ENCODE measurements around the gene PGLYRP4.
"Not testable (repeated sequence)": the region's sequence is repeated elsewhere in the genome, so short reads cannot be mapped to it uniquely, and the experiment has no call there.

The PGLYRP4 gene

GRCh38 chr1:153336650-153337049 lies 12.0 kb downstream of the PGLYRP4 start:
- DNase-seq = no peak

- DNase-seq = no peak
These were observed 14.7 kb downstream of the PGLYRP4 start for GRCh38 chr1:153333902-153334301.

- DNase-seq = no peak
These were observed 23.7 kb downstream of the PGLYRP4 start for GRCh38 chr1:153324912-153325311.

- DNase-seq = no peak
These were observed 26.1 kb downstream of the PGLYRP4 start for GRCh38 chr1:153322568-153322967.

- not testable (repeated sequence) for DNase-seq
These were observed 30.5 kb downstream of the PGLYRP4 start for GRCh38 chr1:153318145-153318544.

- DNase-seq = not testable (repeated sequence)
These were observed 32.6 kb downstream of the PGLYRP4 start for GRCh38 chr1:153316013-153316412.

GRCh38 chr1:153314388-153314787 lies 34.3 kb downstream of the PGLYRP4 start:
- not testable (repeated sequence) for DNase-seq

GRCh38 chr1:153313288-153313687 lies 35.4 kb downstream of the PGLYRP4 start:
- no peak for DNase-seq

- DNase-seq = no peak
These were observed 36.0 kb downstream of the PGLYRP4 start, which contains the start of gene PGLYRP3 for GRCh38 chr1:153312570-153313186. Gene PGLYRP3, minus strand, starts transcription at chr1:153312952. Its CDS starts 2,287 bp downstream, at chr1:153310665.

GRCh38 chr1:153310526-153310925 lies 38.1 kb downstream of the PGLYRP4 start:
- no peak for DNase-seq

GRCh38 chr1:153309441-153309840 lies 39.2 kb downstream of the PGLYRP4 start:
- DNase-seq = no peak

GRCh38 chr1:153308540-153308939 lies 40.1 kb downstream of the PGLYRP4 start:
- DNase-seq = no peak

- no peak for DNase-seq
These were observed 41.4 kb downstream of the PGLYRP4 start for GRCh38 chr1:153307221-153307600.

GRCh38 chr1:153306303-153307220 lies 42.1 kb downstream of the PGLYRP4 start:
- DNase-seq = no peak

GRCh38 chr1:153305682-153306081 lies 43.0 kb downstream of the PGLYRP4 start:
- DNase-seq = no peak

GRCh38 chr1:153302308-153302707 lies 46.3 kb downstream of the PGLYRP4 start:
- DNase-seq = no peak

GRCh38 chr1:153293851-153294250 lies 54.8 kb downstream of the PGLYRP4 start:
- DNase-seq = no peak

- no peak for DNase-seq
These were observed 55.2 kb downstream of the PGLYRP4 start for GRCh38 chr1:153293480-153293775.

- no peak for DNase-seq
These were observed 55.7 kb downstream of the PGLYRP4 start for GRCh38 chr1:153292740-153293479.

- no peak for DNase-seq
These were observed 56.5 kb downstream of the PGLYRP4 start for GRCh38 chr1:153292185-153292584.

- no peak for DNase-seq
These were observed 57.1 kb downstream of the PGLYRP4 start for GRCh38 chr1:153291514-153291913.

GRCh38 chr1:153288634-153289275 lies 59.9 kb downstream of the PGLYRP4 start:
- peak in 1 of 2 experiments; percentile 12 for DNase-seq
